HFF-Myc (cell line): ENCODE measurements around the gene MGAT5.

Source experiments
- DNase-seq: peaks from one replicate; pipeline ENCODE4 v3.0.0-alpha.2; 2011; ENCODE audit warnings: low read depth; ENCODE audit errors: extremely low read depth
- H3K4me3 ChIP-seq: replicated peaks from 2 replicates; pipeline ENCODE4 v1.5.1; 2011; ENCODE audit warnings: low read depth, mild to moderate bottlenecking, control low read depth, low read length
- CTCF ChIP-seq: IDR thresholded peaks from 2 replicates; pipeline ENCODE4 v1.5.1; 2012; ENCODE audit warnings: mild to moderate bottlenecking, low read depth, low read length, control low read depth; ENCODE audit errors: missing control alignments

Gene MGAT5

GRCh38 chr2:134262684-134263083 lies 8.8 kb downstream of the MGAT5 start:
- H3K4me3 ChIP-seq = no peak overlapping the region
- TF ChIP-seq CTCF = no peak
- no peak for DNase-seq

DNA sequence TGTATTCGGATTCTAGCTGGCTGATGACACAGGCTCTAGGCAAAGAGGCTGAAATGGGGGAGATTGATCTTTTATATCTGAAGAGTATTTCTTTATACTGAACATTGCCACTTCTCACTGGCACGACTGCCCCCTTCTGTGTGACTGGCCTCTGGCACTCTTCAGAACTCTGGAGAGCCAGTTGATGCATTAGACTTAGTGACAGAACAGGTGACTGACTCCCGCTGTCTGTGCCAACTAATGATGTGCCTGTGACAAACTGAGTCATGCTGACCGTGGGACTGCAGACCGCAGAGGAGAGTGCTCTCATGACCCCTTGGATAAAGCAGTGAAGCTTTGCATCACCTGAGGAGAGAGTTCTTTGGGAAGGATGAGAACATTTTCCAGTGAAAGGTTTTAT lies 14.4 kb downstream of the MGAT5 start:
- H3K4me3 ChIP-seq = no peak overlapping the region
- TF ChIP-seq CTCF = no peak
- DNase-seq = no peak

- no peak overlapping the region for H3K4me3 ChIP-seq
- no peak for DNase-seq
- no peak for TF ChIP-seq CTCF
These were observed 15.4 kb downstream of the MGAT5 start for GRCh38 chr2:134269230-134269629.

GRCh38 chr2:134269972-134270735 lies 16.3 kb downstream of the MGAT5 start:
- no peak overlapping the region for H3K4me3 ChIP-seq
- no peak for TF ChIP-seq CTCF
- DNase-seq = no peak

GRCh38 chr2:134271758-134272157 lies 17.9 kb downstream of the MGAT5 start:
- TF ChIP-seq CTCF = no peak
- no peak for DNase-seq
- no peak overlapping the region for H3K4me3 ChIP-seq

DNA sequence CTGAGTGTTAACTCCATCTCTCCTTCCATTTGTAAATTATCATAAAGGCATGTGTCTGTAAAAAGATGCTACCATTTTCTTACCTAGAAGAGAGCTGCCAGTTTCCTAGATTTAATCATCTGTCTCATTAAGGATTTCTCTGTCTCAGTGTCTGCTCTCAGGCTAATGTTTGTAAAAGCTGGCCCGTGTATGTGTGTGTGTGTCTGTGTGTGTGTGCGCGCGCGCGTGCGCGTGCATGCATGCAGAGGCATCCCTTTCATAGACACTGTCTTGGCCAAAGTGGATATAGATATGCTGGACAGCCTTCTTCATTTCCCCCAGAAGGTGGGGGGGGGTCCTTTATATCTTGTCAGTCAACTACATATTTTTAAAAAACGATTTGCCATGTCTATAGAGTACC lies 18.9 kb downstream of the MGAT5 start:
- no peak overlapping the region for H3K4me3 ChIP-seq
- TF ChIP-seq CTCF = no peak
- DNase-seq = no peak
